ENCODE measurements around the gene RUNX3.
A peak's percentile ranks its signal among the peaks of the same experiment; 100 is the strongest.

The RUNX3 gene

DNA sequence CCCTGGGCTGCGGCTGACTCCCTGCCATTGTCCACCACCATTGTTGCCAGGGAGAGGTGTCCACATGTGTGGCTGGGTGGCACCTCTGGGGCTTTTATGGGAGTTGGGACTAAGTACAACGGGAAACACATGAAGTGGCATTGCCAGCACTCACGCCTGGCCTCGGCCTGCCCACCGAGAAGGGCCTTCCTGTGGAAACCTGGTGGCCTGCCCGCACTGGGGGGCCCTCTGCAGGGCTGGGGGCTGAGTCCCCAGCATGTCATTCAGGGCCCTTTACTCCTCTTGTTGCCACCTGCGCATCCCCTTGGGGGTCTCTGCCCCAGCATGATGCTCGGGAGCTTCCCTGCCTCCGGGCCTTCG lies 35.5 kb upstream of the RUNX3 start:
- Histone ChIP-seq H2AFZ (ENCODE audit: low read length) (peak overlapping the region; percentile 72), H3K9me3 (replicated peaks; ENCODE audit: insufficient read depth, low read length) (no peaks in the 10 kb centered on the region), H3K79me2 (ENCODE audit: low read length) (no peaks in the 10 kb centered on the region), H3F3A (ENCODE audit: insufficient read depth, low read length) (peaks cover 14% of the 10 kb centered on the region), H3K4me3 (ENCODE audit: low read length) (peak overlapping the region; percentile 52; the same call in 1 of the 2 replicates), H3K36me3 (replicated peaks; ENCODE audit: insufficient read depth, low read length) (no peaks in the 10 kb centered on the region), H3K4me1 (ENCODE audit: low read length) (peaks cover 19% of the 10 kb centered on the region), H3K27ac (ENCODE audit: low read length) (peak overlapping the region; percentile 87), H4K20me1 (ENCODE audit: insufficient read depth, low read length) (no peaks in the 10 kb centered on the region), H3K4me2 (ENCODE audit: low read depth, low read length) (peak overlapping the region; percentile 87), H3K9ac (ENCODE audit: low read length) (peak overlapping the region; percentile 62), H3K9me2 (replicated peaks; ENCODE audit: insufficient read depth, low read length) (no peaks in the 10 kb centered on the region), H3K27me3 (replicated peaks; ENCODE audit: insufficient read depth, low read length) (peaks cover 4% of the 10 kb centered on the region; the same call in 1 of the 2 replicates)
- TF ChIP-seq, protein P1, sequence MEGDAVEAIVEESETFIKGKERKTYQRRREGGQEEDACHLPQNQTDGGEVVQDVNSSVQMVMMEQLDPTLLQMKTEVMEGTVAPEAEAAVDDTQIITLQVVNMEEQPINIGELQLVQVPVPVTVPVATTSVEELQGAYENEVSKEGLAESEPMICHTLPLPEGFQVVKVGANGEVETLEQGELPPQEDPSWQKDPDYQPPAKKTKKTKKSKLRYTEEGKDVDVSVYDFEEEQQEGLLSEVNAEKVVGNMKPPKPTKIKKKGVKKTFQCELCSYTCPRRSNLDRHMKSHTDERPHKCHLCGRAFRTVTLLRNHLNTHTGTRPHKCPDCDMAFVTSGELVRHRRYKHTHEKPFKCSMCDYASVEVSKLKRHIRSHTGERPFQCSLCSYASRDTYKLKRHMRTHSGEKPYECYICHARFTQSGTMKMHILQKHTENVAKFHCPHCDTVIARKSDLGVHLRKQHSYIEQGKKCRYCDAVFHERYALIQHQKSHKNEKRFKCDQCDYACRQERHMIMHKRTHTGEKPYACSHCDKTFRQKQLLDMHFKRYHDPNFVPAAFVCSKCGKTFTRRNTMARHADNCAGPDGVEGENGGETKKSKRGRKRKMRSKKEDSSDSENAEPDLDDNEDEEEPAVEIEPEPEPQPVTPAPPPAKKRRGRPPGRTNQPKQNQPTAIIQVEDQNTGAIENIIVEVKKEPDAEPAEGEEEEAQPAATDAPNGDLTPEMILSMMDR (IDR thresholded peaks at IDR 0.05; ENCODE audit: low read length) = no peak
- TF ChIP-seq EZH2phosphoT487 (IDR thresholded peaks at IDR 0.05; ENCODE audit: low read length) (no peak), EZH2 (optimal IDR thresholded peaks at IDR 0.05; ENCODE audit: low read depth, low read length) (no peak)
- no peak for DNase-seq

DNA sequence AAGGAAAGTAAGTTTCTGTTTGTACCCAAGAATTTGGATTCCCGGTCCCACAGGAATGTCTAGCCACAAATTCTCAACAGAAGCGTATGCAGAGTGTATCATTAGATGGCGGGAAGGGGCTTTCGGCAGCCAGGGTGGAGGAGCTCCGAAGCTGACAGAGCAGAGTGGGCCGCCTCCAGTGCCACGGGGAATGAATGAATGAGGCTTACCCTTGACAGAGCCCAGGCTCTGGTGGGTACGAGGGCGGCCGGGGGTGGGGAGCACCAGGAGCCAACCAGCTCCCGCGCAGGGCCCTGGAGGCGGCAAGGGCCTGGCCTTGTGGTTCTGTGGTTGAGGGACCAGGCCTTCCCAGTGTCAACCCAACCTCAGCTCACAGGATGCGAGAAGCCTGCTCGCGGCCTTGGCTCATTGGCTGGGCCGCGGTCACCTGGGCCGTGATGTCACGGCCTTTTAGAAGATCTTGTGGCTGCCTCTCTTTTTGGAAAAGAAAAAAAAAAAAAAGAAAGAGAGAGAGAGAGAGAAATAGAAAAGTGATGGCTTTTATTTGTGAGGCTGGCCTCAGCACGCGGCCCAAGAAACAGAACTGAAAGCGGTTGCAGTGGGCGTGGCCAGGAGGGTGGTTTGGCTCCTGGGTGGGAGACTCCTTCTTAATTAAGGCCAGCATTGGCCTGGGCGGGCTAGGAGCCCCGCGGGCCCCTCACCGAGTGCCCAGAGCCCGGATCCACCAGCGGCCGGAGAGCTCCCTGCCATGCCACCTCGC lies 34.9 kb upstream of the RUNX3 start:
- H3K27ac ChIP-seq (ENCODE audit: low read length) = peak overlapping the region; percentile 87
- peak; percentile 95 for DNase-seq
- H3K36me3 ChIP-seq (replicated peaks; ENCODE audit: insufficient read depth, low read length) = no peaks in the 10 kb centered on the region
- peaks cover 14% of the 10 kb centered on the region for H3F3A ChIP-seq (ENCODE audit: insufficient read depth, low read length)
- no peaks in the 10 kb centered on the region for H4K20me1 ChIP-seq (ENCODE audit: insufficient read depth, low read length)
- no peaks in the 10 kb centered on the region for H3K79me2 ChIP-seq (ENCODE audit: low read length)
- H3K4me1 ChIP-seq (ENCODE audit: low read length) = peaks cover 19% of the 10 kb centered on the region
- TF ChIP-seq EZH2 (optimal IDR thresholded peaks at IDR 0.05; ENCODE audit: low read depth, low read length) (no peak), EZH2phosphoT487 (IDR thresholded peaks at IDR 0.05; ENCODE audit: low read length) (no peak)
- TF ChIP-seq, protein P1 (IDR thresholded peaks at IDR 0.05; ENCODE audit: low read length) = no peak
- H3K9me3 ChIP-seq (replicated peaks; ENCODE audit: insufficient read depth, low read length) = no peaks in the 10 kb centered on the region
- peak overlapping the region; percentile 87 for H3K4me2 ChIP-seq (ENCODE audit: low read depth, low read length)
- H3K4me3 ChIP-seq (ENCODE audit: low read length) = peak overlapping the region; percentile 52
- H2AFZ ChIP-seq (ENCODE audit: low read length) = peak overlapping the region; percentile 72
- H3K9me2 ChIP-seq (replicated peaks; ENCODE audit: insufficient read depth, low read length) = no peaks in the 10 kb centered on the region
- peaks cover 4% of the 10 kb centered on the region; the same call in 1 of the 2 replicates for H3K27me3 ChIP-seq (replicated peaks; ENCODE audit: insufficient read depth, low read length)
- H3K9ac ChIP-seq (ENCODE audit: low read length) = peak overlapping the region; percentile 62

DNA sequence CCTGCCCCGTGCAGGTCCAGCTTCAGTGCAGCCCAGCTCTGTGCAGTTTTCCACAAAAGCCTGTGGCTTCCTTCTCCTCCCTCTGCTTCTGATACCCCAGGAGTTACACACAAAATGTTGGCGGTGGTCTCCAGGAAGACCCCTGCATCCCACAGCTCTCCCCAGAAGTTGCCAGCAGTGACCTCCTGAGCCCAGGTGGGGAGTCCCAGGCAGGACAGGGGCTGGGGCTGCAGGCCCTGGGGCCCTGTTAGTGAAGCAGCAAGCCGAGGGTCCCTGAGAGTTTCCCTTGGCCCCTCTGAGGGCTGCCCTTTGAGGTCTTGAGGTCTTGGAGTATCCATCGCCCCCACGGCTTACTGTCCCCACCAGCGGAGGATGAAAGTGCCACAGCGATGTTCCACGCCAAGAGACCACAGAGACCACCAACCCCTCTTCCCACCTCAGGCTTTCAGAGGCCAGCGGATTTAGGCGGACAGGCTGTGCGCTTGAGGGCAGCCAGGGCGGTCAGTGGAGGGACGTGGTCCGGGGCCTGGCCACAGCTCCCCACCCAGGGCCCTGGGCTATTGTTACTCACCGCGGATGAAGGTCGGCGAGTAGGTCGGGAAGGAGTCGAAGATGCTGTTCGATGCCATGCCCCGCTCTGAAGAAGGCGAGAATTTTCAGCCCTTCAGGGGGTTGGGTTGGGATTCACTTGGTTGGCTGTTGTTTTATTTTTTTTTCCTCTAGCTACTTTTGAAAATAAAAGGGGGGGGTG lies 34.0 kb upstream of the RUNX3 start:
- TF ChIP-seq, protein P1 (IDR thresholded peaks at IDR 0.05; ENCODE audit: low read length) = no peak
- no peak for TF ChIP-seq EZH2phosphoT487 (IDR thresholded peaks at IDR 0.05; ENCODE audit: low read length)
- no peak for TF ChIP-seq EZH2 (optimal IDR thresholded peaks at IDR 0.05; ENCODE audit: low read depth, low read length)
- Histone ChIP-seq H3K4me1 (ENCODE audit: low read length) (peaks cover 19% of the 10 kb centered on the region), H3K4me3 (ENCODE audit: low read length) (peak overlapping the region; percentile 52; the same call in 1 of the 2 replicates), H3K36me3 (replicated peaks; ENCODE audit: insufficient read depth, low read length) (no peaks in the 10 kb centered on the region), H4K20me1 (ENCODE audit: insufficient read depth, low read length) (no peaks in the 10 kb centered on the region), H3K9me2 (replicated peaks; ENCODE audit: insufficient read depth, low read length) (no peaks in the 10 kb centered on the region), H3K79me2 (ENCODE audit: low read length) (no peaks in the 10 kb centered on the region), H3K9ac (ENCODE audit: low read length) (peak overlapping the region; percentile 62), H3K27me3 (replicated peaks; ENCODE audit: insufficient read depth, low read length) (peaks cover 4% of the 10 kb centered on the region; the same call in 1 of the 2 replicates), H3K4me2 (ENCODE audit: low read depth, low read length) (peak overlapping the region; percentile 87), H3K27ac (ENCODE audit: low read length) (peak overlapping the region; percentile 87; the same call in 1 of the 2 replicates), H3F3A (ENCODE audit: insufficient read depth, low read length) (peaks cover 14% of the 10 kb centered on the region), H2AFZ (ENCODE audit: low read length) (peak overlapping the region; percentile 72), H3K9me3 (replicated peaks; ENCODE audit: insufficient read depth, low read length) (no peaks in the 10 kb centered on the region)
- no peak for DNase-seq
